NCI-H526 (cell line): ENCODE results near the gene RANBP1.
A peak's percentile ranks its signal among the peaks of the same experiment; 100 is the strongest.

ENCODE experiments used
- DNase-seq, 2 experiments: peaks; one replicate each; lab custom pipeline; 2025; lab: John Stamatoyannopoulos, UW

RANBP1 gene

DNA sequence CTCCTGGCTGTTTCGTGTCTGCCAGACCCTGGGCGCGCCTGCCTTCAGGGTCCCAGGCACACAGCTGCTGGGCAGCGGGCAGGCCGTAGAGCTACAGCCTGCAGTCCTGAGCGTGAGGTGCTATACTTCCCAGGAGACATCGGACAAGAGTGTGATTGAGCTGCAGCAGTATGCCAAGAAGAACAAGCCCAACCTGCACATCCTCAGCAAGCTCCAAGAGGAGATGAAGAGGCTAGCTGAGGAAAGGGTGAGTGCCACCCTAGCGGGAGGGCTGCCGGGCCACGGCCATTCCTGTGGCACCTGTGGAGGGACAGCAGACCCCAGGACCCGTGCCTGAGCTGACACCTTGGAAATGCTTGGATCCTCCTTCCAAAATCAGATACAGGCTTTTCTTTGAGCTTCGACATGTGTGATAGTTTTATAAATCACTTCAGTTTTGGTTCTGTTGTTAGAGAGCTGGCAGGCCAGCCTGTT is 7.1 kb upstream of the RANBP1 start:
- no peak for DNase-seq

DNA sequence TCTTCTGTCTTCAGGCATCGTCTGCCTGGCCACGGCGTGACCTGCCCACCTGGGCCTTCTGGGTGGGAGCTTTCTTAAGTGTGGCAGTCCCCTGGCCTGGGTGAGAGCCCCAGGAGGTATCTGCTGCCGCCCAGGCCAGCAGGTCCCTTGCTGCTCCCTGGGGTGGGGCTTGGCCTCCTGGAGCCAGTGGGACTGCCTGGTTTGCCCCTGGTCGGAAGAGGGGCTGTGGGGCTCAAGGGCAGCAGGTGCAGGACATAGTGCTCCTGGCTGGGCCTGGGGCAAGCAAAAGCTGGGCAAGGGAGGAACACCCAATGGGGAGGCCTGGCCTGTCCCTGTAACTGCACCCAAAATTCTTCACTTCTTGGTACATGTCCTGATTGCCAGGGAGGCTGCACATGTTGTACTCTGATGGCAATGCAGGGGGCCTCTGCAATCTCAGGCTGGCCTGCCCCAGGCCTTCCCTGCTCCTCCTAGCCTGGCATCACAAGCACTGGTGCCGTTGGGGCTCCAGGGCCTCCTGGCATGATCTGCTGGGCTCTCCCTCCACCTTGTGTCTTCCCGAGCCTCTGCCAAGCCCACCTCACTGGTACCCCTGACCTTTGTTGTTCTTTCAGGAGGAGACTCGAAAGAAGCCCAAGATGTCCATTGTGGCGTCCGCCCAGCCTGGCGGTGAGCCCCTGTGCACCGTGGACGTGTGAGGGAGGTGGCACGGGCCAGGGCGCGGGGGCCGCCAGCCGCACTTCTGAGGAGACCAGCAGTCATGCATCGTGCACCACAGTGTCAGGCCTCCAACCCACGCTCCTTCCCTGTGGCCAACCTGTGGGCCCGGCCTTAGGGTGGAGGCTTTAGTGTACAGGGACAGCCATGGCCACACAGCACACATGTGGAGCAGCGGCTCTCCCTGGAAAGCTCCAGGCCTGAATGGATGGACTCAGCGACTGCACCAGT is 6.2 kb upstream of the RANBP1 start:
- DNase-seq = no peak

GRCh38 chr22:20110359-20110985 is 5.4 kb upstream of the RANBP1 start:
- no peak for DNase-seq

GRCh38 chr22:20111045-20111688 is 4.7 kb upstream of the RANBP1 start:
- peak; percentile 12 to 58 for DNase-seq

- DNase-seq = no peak
These were observed 3.9 kb upstream of the RANBP1 start for GRCh38 chr22:20111689-20112622.

- no peak for DNase-seq
These were observed 3.0 kb upstream of the RANBP1 start for GRCh38 chr22:20112623-20113511.

- no peak for DNase-seq
These were observed 2.2 kb upstream of the RANBP1 start for GRCh38 chr22:20113551-20114310.

DNA sequence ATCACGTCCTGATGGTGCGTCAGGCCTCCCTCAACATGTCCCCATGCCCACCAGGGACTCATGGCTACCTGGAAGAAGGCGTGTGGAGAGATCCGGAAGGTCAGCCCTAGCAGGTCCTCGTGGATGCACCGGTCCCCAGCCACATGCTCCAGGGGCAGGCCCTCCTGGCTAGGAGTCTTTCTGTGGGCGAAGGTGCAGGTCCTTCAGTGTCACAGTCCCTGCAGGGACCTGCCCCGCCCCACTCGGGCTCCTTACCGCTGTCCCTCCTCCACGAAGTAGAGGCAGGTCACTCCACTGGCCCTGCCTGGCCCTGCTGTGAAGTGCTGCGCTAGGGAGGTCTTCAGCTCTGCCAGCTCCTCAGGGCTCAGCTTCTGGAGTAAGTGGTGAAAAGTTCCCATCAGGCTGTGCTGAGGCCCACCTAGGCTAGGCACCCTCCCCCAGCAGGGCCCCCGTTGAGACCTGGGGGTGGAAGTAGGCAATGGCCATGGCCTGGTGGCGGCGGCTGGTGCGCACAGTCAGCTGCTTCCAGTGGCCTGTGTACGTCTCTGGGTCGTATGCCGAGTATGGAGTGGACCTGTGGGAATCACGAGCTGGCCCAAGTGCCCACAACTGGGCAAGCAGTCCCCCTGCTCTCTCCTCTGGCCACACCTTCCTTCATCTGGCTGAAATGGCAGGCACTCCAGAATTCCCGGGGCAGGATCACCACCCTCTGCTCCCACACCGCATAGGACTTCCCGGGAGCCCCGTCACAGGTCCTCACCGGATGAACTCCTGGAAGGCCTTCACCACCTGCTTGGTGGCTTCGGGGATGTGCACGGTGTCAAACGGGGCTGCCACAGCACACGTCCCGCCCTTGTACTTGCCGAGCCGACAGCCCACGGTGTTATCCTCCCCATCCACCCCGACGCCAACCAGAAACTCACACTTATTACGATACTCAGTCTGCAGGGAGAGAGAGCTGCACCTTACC is 1.1 kb upstream of the RANBP1 start:
- DNase-seq = no peak

GRCh38 chr22:20116376-20116950 is 559 bp downstream of the RANBP1 start:
- no peak for DNase-seq

GRCh38 chr22:20116951-20117632 is 1.2 kb downstream of the RANBP1 start, which contains the start of gene TRMT2A:
Gene TRMT2A, minus strand, starts transcription at chr22:20117226. Its CDS starts 320 bp downstream, at chr22:20116906.
- peak; percentile 81 to 96 for DNase-seq

DNA sequence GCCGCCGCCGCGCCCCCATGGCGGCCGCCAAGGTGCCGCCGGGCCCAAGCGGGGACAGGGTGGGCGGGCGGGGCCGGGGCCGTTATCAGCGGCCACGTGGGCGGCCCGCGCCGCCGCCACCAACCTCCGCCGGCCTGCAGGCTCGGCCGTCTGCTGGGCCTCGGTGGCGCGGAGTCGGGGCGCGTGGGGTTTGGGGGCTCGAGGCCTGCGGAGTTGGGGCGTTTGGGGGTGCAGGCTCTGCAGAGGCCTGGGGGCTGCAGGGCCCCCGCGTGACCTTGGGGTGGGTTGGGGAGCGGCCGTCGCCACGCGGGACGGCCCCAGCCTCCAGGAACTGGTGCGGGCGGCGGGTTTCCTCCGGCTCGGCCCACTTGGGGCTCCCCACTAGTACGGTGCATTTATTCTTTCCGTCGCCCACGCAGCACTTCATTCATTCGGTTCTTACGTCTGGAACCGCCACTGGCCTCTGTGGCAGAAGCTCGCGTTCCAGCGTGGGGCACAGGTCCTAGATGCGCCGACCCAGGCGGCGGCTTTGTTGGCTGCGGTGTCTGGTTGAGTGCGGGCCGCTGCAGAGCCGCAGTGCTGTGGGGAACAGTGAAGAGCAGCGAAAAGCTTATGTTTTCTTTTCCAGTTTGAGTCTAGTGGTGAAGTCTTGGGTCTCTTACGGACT is 1.9 kb downstream of the RANBP1 start:
- DNase-seq = no peak

DNA sequence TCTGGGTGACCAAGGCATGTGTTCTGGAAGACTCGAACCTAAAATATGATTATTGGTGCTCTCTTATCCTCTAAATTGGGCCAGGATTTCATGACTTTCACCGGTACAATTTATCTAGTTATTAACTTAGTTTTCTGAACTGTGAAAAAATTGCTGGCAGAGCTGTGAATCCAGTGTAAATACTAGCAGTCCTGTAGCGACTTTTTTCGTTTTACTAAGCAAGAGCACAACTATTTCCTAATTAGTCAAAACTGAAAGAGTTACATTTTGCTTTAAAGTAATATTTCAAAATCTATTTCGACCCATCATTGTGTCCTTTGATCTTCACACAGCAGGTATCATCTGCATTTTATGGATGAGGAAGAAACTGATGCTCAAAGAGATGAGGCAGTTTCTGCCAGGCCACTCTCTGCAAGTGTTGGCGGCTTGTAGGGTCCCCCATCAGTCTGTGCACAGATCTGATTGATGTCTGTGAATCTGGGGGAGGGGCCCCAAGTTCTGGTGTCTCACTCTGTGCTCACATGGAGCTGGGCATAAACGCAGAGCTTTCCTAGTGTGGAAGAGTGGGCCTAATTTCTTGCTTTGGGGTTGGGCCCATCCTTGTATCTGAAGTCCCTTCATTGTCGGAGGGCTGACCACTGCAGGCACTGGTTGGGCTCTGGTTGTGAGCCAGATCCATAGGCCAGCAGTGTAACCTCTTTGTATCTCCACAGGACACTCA is 2.6 kb downstream of the RANBP1 start:
- no peak for DNase-seq

DNA sequence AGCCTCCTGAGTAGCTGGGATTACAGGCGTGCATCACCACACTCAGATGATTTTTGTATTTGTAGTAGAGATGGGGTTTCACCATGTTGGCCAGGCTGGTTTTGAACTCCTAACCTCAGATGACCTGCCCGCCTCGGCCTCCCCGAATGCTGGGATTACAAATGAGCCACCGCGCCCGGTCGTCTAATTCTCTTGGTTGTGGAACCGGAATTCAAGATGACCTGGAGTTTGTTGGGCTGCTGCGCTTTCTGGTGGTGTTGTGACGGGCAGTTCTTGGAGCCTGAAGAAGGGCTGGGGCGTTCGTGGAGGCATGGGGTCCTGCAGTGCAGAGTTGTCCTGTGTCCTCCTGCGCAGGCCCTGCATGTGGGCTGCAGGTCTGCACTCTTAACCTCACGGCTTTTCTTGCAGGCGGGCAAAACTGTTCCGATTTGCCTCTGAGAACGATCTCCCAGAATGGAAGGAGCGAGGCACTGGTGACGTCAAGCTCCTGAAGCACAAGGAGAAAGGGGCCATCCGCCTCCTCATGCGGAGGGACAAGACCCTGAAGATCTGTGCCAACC is 6.0 kb downstream of the RANBP1 start:
- no peak for DNase-seq

GRCh38 chr22:20123366-20124082 is 7.6 kb downstream of the RANBP1 start:
- DNase-seq = no peak

- no peak for DNase-seq
These were observed 8.3 kb downstream of the RANBP1 start for GRCh38 chr22:20124083-20124787.
